HEK293 (cell line): ENCODE measurements around the gene ESCO1.

Experiments used
- CTCF ChIA-PET: fragments of 350-600 bp; formaldehyde crosslinking; extraction: SDS; loops from one replicate; lab custom pipeline; 2021; ENCODE audit warnings: antibody characterized with exemption; lab: Yijun Ruan, JAX
- POLR2A ChIA-PET: fragments of 300-600 bp; formaldehyde crosslinking; extraction: SDS; loops from one replicate; lab custom pipeline; 2020; ENCODE audit warnings: antibody characterized with exemption, inconsistent platforms; lab: Yijun Ruan, JAX
- H3K27ac ChIP-seq: fragments of 200-500 bp; sonication (Bioruptor generic); 2 replicates; pipeline ENCODE4 v1.5.1; 2014; ENCODE audit warnings: low read depth, low read length, control low read depth, inconsistent platforms; ENCODE audit errors: extremely low read depth
- H3K36me3 ChIP-seq, 2 experiments: fragments of 200-500 bp in 1 of 2; sonication (Bioruptor generic) in 1 of 2; 1 replicate in 1 of 2; 2 replicates in 1 of 2; pipeline ENCODE4 v1.5.1; 2014 to 2017; ENCODE audit warnings: inconsistent platforms in 2 of 2, low read length in 2 of 2; ENCODE audit not compliant: control insufficient read depth in 2 of 2, insufficient read depth in 1 of 2
- H3K4me1 ChIP-seq: fragments of 200-500 bp; sonication (Bioruptor generic); 2 replicates; pipeline ENCODE4 v1.5.1; 2014; ENCODE audit warnings: mild to moderate bottlenecking, low read length, inconsistent platforms; ENCODE audit not compliant: control insufficient read depth, insufficient read depth
- H3K4me3 ChIP-seq: 2 replicates; pipeline ENCODE4 v1.5.1; 2011; ENCODE audit warnings: low read depth, mild to moderate bottlenecking, control low read depth, low read length, moderate library complexity
- H3K9me3 ChIP-seq: fragments of 200-500 bp; sonication (Bioruptor generic); 2 replicates; pipeline ENCODE4 v1.5.1; 2014; ENCODE audit warnings: low read depth, low read length, inconsistent platforms; ENCODE audit not compliant: control insufficient read depth, insufficient read depth
- MYNN ChIP-seq: fragments of 450-650 bp; formaldehyde crosslinking; IDR thresholded peaks from 2 replicates; pipeline ENCODE4 v1.5.1; 2016; ENCODE audit warnings: missing biosample characterization, missing genetic modification characterization, borderline replicate concordance
- OSR2 ChIP-seq: fragments of 450-650 bp; formaldehyde crosslinking; IDR thresholded peaks from 2 replicates; pipeline ENCODE4 v1.5.1; 2016; ENCODE audit warnings: missing biosample characterization, missing genetic modification characterization
- PBX3 ChIP-seq: sonication (generic); formaldehyde crosslinking; IDR thresholded peaks from 2 replicates; pipeline ENCODE4 v1.8.1; 2022; ENCODE audit warnings: mild to moderate bottlenecking, moderate library complexity, missing genetic modification reagents
- PRDM4 ChIP-seq: fragments of 450-650 bp; formaldehyde crosslinking; IDR thresholded peaks from 2 replicates; pipeline ENCODE4 v1.5.1; 2017; ENCODE audit warnings: missing biosample characterization, missing genetic modification characterization
- ZBTB10 ChIP-seq: fragments of 450-650 bp; formaldehyde crosslinking; IDR thresholded peaks from 2 replicates; pipeline ENCODE4 v1.5.1; 2016; ENCODE audit warnings: missing biosample characterization, missing genetic modification characterization
- ZBTB21 ChIP-seq: fragments of 450-650 bp; formaldehyde crosslinking; IDR thresholded peaks from 2 replicates; pipeline ENCODE4 v1.5.1; 2017; ENCODE audit warnings: missing biosample characterization, missing genetic modification characterization
- ZBTB44 ChIP-seq: fragments of 450-650 bp; IDR thresholded peaks from 2 replicates; pipeline ENCODE4 v1.5.1; 2018; ENCODE audit warnings: missing biosample characterization, mild to moderate bottlenecking, missing genetic modification characterization
- ZNF24 ChIP-seq: fragments of 450-650 bp; formaldehyde crosslinking; IDR thresholded peaks from 2 replicates; pipeline ENCODE4 v1.5.1; 2016; ENCODE audit warnings: missing biosample characterization, missing genetic modification characterization
- ZNF433 ChIP-seq: fragments of 450-650 bp; formaldehyde crosslinking; IDR thresholded peaks from 2 replicates; pipeline ENCODE4 v1.5.1; 2016; ENCODE audit warnings: missing biosample characterization, missing genetic modification characterization, low read depth
- ZNF514 ChIP-seq: fragments of 450-650 bp; formaldehyde crosslinking; IDR thresholded peaks from 2 replicates; pipeline ENCODE4 v1.5.1; 2016; ENCODE audit warnings: missing biosample characterization, missing genetic modification characterization
- ZNF560 ChIP-seq: fragments of 450-650 bp; formaldehyde crosslinking; IDR thresholded peaks from 2 replicates; pipeline ENCODE4 v1.5.1; 2017; ENCODE audit warnings: missing biosample characterization, missing genetic modification characterization, borderline replicate concordance
- ZNF645 ChIP-seq: fragments of 450-650 bp; formaldehyde crosslinking; IDR thresholded peaks from 2 replicates; pipeline ENCODE4; 2016; ENCODE audit warnings: missing biosample characterization, missing genetic modification characterization
- ZNF777 ChIP-seq: fragments of 450-650 bp; formaldehyde crosslinking; IDR thresholded peaks from 2 replicates; pipeline ENCODE4 v1.5.1; 2017; ENCODE audit warnings: missing biosample characterization, missing genetic modification characterization, borderline replicate concordance
- ZSCAN4 ChIP-seq: fragments of 450-650 bp; formaldehyde crosslinking; IDR thresholded peaks from 2 replicates; pipeline ENCODE4 v1.5.1; 2017; ENCODE audit warnings: missing biosample characterization, missing genetic modification characterization

The ESCO1 gene

GRCh38 chr18:21481739-21482138 lies 118.8 kb downstream of the ESCO1 start:
- no peak overlapping the region for H3K4me3 ChIP-seq
- H3K27ac ChIP-seq: no peak overlapping the region
- ChIA-PET CTCF (interaction anchor here (0.6 to 2.3 kb wide), 3 partner anchors 8 to 118 kb away, joined by 3 to 10 read pairs (median 4); no protein-coding TSS in a partner anchor), POLR2A (no interaction called here)
- TF ChIP-seq MYNN (tag by site-specific recombination) (no peak), OSR2 (tag by site-specific recombination) (no peak), ZNF24 (tag by site-specific recombination) (no peak), ZNF645 (tag by site-specific recombination) (no peak), PRDM4 (no peak), ZBTB44 (tag by site-specific recombination) (no peak), PBX3 (CRISPR knock-in tag) (no peak), ZNF514 (tag by site-specific recombination) (no peak), ZBTB21 (tag by site-specific recombination) (no peak), ZSCAN4 (no peak)
- peaks cover 0 to 3% of the 10 kb centered on the region in 2 experiments; a peak in 2 of 3 replicates for H3K36me3 ChIP-seq
- H3K4me1 ChIP-seq: peaks cover 5% of the 10 kb centered on the region; the same call in 1 of the 2 replicates
- no peaks in the 10 kb centered on the region for H3K9me3 ChIP-seq

- TF ChIP-seq ZNF560 (tag by site-specific recombination): no peak
- TF ChIP-seq ZNF777 (tag by site-specific recombination): no peak
- TF ChIP-seq ZNF433: no peak
- TF ChIP-seq ZBTB10 (tag by site-specific recombination): no peak
- TF ChIP-seq ZBTB44 (tag by site-specific recombination): no peak
- TF ChIP-seq, all 188 proteins: peak for 0
- H3K9me3 ChIP-seq: no peaks in the 10 kb centered on the region
- no peak overlapping the region for H3K27ac ChIP-seq
- ChIA-PET CTCF (interaction anchor here (2.3 kb wide), 1 partner anchor 10 kb away, joined by 10 read pairs; no protein-coding TSS in a partner anchor), POLR2A (no interaction called here)
- H3K4me3 ChIP-seq: no peak overlapping the region
- peaks cover 0 to 3% of the 10 kb centered on the region in 2 experiments; a peak in 2 of 3 replicates for H3K36me3 ChIP-seq
- peaks cover under 1% of the 10 kb centered on the region; the same call in 1 of the 2 replicates for H3K4me1 ChIP-seq
These were observed 120.8 kb downstream of the ESCO1 start for GRCh38 chr18:21479721-21480120.
